ENCODE results near the gene LRP1B. TPM values are rescaled to one million over a fixed set of nuclear protein-coding genes. Genes with fewer than 3 reads are reported as not detected.

Gene LRP1B
- total RNA-seq, 1 donor from 2014 or later = 0.02 TPM

DNA sequence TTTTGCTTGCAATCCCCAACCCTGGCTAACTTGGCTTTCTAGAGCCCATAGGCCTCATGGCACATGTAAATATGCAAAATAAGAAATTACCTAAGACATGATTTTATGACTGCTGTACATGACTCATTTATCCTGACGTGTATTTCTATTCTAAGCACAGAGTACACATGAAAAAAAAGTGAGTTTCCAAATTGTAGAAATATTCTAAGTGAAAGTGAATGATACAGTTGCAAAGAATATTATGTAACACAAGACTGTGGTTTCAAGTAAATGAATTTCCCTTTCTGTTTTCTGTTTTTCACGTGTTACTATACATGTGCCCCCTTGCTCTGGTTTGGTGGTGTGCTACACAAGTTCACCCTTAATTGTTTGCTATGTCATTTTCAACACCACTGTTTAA lies 162.4 kb downstream of the LRP1B start:
- DNase-seq (no peak), ATAC-seq (no peak)
- intact Hi-C loops (cut with micrococcal nuclease) = no loop called here

DNA sequence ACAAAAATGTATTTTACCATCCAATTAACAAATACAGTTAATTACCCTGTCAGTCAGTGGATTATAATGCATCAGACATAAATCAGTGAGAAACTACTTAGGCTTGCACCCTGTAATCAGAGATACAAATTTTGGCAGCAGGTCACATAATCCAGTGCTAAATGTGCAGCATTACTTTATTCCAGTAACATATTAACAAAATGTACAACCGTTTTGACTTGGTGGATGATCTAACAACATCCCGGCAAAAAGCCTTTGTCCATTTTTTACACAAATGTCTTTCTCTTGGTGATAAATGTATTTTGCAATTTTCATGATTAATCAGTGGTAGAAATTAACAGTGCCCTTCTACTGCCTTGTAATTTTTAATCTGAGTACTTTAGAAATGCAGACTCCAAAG lies 162.8 kb downstream of the LRP1B start:
- ATAC-seq (no peak), DNase-seq (no peak)
- intact Hi-C loops (cut with micrococcal nuclease) = no loop called here

GRCh38 chr2:141967503-141967902 lies 163.3 kb downstream of the LRP1B start:
- DNase-seq = no peak
- intact Hi-C loops (cut with micrococcal nuclease) = no loop called here
- ATAC-seq = no peak

DNA sequence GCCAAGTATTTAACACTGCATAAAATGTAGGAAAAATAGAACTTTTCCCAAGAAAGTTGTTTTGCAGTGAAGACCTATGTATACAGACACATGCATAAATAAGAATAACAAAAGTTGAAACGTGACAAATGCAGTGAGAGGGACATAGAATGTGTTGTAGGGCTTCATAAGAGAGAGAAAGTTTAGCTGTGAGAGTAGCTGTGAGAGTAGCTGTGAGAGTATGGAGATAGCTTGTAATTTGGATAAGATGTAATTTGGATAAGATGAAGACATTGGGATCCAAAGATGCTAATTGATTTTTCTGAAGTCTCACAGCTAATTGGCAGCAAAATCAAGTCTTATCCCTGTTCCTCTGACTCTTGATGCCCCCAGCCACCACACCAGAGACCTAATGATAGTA lies 170.9 kb downstream of the LRP1B start:
- intact Hi-C loops (cut with micrococcal nuclease) = no loop called here
- DNase-seq (no peak), ATAC-seq (no peak)

DNA sequence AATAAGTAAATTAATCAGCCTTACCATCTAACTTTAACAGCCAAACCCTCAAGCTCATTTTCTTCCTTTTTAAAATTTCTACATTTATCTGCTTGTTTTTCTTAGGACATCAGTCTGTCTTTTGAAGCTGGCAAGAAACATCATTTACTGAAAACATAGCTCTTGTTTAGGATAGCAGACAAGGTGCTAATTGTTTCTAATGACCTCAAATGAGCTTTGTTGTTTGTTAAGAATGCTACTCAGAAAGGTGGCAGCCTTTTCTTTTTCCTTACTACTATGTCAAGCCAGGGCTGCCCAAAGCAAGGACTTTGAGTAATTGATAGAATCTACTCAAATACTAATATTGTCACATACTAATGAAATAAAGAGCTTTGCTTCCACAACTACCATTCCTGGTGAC lies 171.8 kb downstream of the LRP1B start:
- intact Hi-C loops (cut with micrococcal nuclease) = no loop called here
- DNase-seq = no peak
- ATAC-seq = no peak

- intact Hi-C loops (cut with micrococcal nuclease) = no loop called here
- DNase-seq (no peak), ATAC-seq (no peak)
Observed at GRCh38 chr2:141957827-141958450, 172.9 kb downstream of the LRP1B start.

GRCh38 chr2:141957321-141957720 lies 173.5 kb downstream of the LRP1B start:
- DNase-seq = no peak
- intact Hi-C loops (cut with micrococcal nuclease) = no loop called here
- no peak for ATAC-seq

GRCh38 chr2:141947396-141948114 lies 183.3 kb downstream of the LRP1B start:
- intact Hi-C loops (cut with micrococcal nuclease) = no loop called here
- no peak for ATAC-seq
- no peak for DNase-seq

DNA sequence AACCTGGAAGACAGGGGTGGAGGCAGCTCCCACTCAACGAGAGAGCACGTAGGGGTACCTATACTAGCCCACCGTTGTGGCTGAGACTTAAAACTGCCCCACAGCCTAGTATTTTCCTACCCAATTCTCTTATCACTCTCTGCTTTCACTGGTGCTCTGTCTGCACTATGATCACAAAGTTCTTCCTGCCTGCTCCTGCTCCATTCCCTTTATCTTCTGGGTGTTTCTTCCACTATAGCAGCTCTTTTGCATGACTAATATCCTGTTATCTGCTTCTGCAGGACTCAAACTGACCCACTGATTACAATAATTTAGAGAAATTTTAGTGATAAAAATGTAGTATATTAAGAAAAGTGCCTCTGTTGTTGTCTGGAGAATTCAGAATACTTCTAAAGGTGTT lies 184.8 kb downstream of the LRP1B start:
- intact Hi-C loops (cut with micrococcal nuclease) = no loop called here
- ATAC-seq (no peak), DNase-seq (no peak)

DNA sequence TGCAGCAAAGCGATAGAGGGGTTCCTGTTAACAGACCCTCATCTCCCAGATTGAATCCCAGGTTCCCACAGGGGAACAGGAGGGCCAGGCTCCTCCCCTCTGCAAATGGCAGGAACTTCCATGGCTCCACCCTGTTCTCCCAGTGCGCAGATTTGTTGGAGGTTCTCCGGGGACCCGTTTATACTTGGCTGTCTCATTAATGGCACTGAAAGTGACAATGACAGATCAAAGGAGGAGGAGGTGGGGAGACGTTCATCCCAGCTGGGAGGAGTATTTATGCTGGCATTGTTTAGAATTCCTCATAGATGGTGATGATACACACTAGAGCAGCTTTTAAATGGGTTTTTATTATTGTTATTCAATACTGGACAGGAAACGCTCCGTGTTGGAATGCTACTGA lies 186.9 kb downstream of the LRP1B start:
- ATAC-seq = no peak
- intact Hi-C loops (cut with micrococcal nuclease) = no loop called here

DNA sequence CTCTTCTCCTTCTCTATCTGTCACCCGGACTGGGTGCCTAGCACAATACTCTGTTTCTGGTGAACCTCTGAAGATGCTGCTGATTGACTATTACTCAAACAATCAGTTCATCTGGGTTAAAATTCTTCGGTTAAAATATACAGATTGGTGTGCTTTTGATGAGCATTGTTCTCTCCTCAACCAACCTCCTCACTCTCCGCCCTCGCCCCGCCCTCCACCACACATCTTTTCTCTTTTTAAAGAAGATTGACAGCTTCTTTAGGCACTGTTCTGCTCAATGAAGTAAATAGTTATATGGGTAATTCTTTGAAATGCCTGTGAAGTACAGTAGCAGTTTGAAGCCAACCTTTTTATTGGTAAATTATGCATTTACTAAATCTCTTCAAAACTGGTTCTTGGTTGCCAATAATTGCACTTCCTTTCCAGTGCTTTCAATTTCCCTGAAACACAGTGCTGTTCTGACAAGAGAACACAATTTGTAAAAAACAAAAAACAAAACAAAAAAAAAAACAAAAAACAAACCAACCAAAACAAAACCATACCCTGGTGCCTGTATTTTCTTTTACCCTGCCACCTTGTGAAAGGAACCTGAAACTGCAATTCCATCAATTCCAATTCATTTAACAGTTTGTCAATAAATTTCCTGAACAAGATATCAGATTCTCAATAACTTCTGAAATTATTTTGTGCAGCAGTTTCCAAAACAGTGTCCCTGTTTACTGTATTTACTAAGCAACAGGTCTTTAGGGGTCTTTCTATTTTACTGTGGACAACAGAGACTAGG lies 188.6 kb downstream of the LRP1B start:
- intact Hi-C loops (cut with micrococcal nuclease) = no loop called here
- ATAC-seq (no peak), DNase-seq (no peak)

More for the DNA sequence above, 186.9 kb downstream of the LRP1B start:
- DNase-seq = no peak

GRCh38 chr2:141941210-141941714 lies 189.6 kb downstream of the LRP1B start:
- ATAC-seq (no peak), DNase-seq (no peak)
- intact Hi-C loops (cut with micrococcal nuclease) = no loop called here

GRCh38 chr2:141940709-141941108 lies 190.1 kb downstream of the LRP1B start:
- DNase-seq = no peak
- intact Hi-C loops (cut with micrococcal nuclease) = no loop called here
- no peak for ATAC-seq

- DNase-seq = no peak
- ATAC-seq = no peak
- intact Hi-C loops (cut with micrococcal nuclease) = no loop called here
Observed at GRCh38 chr2:141933226-141933625, 197.6 kb downstream of the LRP1B start.

DNA sequence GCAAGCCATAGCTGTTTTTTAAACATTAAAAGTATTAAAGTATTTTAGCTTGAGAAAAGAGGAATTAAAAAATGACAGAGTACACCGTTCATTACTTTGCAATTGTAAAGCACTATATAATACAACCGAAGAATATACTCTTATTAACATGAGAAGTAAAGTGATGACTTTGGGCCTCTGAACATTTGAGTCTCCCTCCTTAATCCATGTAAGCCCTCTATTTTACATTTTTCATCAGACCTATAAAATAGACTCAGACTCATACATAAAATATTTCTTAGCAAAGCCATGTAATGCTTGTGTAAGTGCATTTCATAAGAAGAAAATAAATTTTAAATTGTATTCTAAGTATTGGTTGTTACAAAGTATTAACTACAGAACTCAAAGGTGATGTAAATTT lies 198.6 kb downstream of the LRP1B start:
- DNase-seq (no peak), ATAC-seq (no peak)
- intact Hi-C loops (cut with micrococcal nuclease) = no loop called here

DNA sequence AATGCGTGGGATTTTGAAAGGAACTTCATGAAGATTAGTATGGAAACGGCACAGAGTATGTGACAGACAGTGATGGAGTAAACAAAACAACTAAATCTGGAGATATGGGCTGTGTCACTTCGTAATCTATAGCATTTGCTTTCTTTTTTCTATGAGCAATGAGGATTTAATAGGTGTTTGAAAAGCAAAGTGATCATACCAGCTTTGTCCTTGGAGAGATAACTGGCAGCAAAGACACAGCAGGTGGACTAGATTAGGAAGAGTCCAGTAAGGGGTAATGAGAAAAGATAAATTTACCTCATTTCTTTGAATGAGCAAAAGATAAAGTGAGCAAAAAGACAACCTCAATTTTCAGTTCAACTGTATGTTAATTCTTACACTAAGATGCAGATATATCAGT lies 199.0 kb downstream of the LRP1B start:
- DNase-seq (no peak), ATAC-seq (no peak)
- intact Hi-C loops (cut with micrococcal nuclease) = no loop called here

- intact Hi-C loops (cut with micrococcal nuclease) = no loop called here
- no peak for ATAC-seq
- no peak for DNase-seq
Observed at GRCh38 chr2:141930803-141931202, 200.0 kb downstream of the LRP1B start.

DNA sequence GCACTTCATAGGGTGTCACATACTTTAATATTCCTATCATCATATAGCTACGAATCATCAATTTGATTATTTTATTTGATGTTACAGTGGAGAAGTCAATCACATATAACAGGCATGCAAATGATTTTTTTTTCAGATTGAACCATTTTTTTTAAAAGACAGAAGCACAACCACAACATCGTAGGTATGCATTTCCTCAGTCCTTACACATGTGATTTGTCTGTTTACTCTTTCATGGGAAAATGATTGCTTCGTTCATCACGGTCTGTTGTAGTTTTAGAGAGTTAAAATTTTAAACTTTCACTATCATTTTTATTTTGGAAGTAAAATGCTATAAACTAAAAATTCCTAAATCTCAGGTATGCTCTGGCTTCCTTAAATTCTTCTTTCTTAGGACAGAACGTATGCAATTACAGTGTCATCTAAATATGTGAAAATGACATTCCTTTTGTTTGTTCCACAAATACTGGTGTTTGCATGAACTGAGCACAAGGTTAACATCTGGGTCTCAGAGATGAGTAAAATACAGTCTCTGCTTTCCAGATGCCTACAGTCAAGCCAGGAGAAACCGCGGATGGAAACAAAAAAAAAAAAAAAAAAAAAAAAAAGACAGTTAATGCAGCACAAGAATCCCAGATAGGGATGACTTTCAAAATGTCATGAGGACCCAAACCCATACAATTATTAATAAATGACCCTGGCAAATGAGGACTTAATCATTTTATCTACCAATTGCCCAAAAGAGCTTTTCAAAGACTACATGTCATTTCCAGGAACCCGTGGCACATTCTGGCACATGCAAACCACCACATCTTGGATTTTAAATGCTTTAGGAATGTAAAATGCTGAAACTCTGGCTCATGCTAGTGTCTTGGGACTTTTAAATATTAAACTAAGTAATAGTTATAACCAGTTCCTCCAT lies 201.2 kb downstream of the LRP1B start:
- intact Hi-C loops (cut with micrococcal nuclease) = no loop called here
- ATAC-seq = no peak
- no peak for DNase-seq

GRCh38 chr2:141928476-141928875 lies 202.3 kb downstream of the LRP1B start:
- DNase-seq (no peak), ATAC-seq (no peak)
- intact Hi-C loops (cut with micrococcal nuclease) = no loop called here
